ENCODE measurements around the gene CPLANE1.
"Not testable (repeated sequence)": the region's sequence is repeated elsewhere in the genome, so short reads cannot be mapped to it uniquely, and the experiment has no call there.

The CPLANE1 gene

DNA sequence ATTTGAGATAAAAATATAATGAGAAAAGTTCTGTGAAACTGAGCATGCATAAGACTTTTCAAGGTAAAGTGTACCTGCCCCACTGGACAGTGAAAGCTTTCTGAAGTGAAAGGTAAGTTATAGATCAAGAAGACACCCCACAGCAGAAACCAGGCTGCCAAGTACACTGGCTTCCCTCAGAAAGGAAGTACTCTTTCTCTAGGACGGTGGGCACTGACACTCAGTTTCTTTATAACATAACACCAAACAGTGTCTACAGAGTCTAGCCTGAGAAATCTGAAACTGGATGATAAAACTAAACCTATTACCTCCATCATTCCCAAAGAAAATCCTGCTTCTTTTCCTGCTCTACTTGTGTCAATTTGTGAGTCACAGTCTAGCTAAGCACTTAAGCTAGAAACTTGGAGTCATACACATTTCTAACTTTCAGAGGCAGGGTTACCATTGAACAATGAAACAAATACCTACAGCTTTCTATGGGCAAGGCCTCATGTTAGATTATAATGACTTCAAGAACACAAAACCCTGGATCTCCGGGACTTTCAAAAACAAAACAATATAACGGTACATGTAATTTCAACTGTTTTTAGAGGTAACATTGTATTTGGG is 136.7 kb downstream of the CPLANE1 start:
- DNase-seq = no peak

DNA sequence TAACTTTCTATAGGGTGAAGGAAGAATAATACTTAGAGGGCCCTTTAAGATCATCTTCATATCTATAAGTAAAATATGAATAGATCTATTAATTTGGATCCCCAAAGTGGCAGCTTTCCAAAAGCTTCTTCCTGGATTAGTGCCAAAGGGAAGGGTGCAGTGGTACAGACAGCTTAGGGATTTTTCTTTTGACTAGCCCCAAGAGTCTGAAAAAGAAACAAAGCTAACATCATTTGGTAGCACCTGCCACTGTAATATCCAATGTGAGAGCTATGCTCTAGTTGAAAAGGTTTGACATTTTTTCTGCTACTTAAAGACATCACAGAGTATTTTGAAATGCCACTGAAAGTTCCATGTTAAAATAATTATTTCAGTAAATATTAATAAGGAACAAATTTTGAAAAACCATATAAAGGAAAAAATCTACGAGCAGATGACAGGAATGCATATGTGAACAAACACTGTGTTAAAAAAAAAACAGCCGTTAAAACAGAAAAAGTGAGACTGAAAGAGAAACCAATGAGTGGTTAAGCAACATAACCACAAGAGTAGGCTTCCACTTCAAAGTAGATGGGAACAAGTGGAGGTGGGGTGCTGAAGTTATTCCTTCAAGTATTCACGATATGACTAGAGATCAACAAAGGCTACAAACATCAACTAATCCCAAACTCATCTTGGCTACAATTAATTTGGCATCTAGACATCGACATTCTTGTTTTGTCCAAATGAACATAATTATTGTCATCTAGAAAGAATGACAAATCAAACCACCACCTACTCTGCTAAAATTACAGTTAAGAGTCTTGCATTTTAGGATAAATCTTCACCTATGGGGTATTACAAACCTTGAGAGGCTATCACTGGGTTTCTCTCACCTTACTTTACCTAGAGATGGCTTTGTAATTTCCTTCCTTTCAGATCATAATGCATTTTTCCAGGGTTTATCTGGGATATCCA is 137.5 kb downstream of the CPLANE1 start:
- peak; percentile 48 for DNase-seq

DNA sequence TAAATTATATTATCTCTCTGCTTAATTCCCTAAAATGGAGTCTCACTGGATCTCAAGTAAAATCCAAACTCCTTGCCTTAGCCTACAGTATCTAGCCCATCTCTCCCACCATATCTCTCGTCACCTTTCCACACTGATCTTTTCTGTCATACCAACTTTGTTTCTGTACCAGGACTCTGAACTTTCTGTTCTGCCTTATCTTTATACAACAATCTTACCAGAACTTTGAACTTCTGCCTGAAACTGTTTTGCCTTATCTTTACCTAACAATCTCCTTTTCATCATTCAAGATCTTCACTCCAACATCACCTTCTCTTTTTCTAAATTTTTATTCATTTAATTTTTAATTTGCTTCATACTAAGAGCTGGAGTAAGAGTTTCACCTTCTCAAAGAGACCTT is 139.0 kb downstream of the CPLANE1 start:
- DNase-seq = no peak

DNA sequence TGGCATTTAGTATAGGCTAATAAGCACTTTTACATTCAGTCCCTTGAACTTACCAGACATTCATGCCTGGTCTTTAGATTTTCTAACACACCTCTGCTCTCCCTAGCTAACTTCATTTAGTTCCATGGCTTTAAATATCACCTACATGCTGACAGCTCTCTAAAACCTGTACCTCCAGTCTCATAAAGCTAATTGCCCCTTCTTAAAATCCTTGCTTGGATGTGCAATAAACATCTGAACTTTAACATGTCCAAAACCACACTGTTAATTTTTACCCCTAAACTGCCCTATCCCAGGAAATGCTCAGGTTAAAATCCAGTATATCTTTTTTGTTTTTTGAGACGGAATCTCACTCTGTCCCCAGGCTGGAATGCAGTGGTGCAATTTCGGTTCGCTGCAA is 139.8 kb downstream of the CPLANE1 start:
- no peak for DNase-seq

DNA sequence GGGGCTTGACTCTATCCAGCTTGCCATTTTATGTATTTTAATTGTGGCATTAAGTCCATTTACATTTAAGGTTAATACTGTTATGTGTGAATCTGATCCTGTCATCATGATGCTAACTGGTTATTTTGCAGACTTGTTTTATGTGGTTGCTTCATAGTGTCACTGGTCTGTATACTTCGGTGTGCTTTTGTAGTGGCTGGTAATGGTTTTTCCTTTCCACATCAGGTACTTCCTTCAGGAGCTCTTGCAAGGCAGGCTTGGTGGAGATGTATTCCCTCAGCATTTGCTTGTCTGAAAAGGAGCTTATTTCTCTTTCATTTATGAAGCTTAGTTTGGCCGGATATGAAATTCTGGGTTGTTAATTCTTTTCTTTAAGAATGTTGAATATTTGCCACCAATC is 145.9 kb downstream of the CPLANE1 start:
- no peak for DNase-seq

DNA sequence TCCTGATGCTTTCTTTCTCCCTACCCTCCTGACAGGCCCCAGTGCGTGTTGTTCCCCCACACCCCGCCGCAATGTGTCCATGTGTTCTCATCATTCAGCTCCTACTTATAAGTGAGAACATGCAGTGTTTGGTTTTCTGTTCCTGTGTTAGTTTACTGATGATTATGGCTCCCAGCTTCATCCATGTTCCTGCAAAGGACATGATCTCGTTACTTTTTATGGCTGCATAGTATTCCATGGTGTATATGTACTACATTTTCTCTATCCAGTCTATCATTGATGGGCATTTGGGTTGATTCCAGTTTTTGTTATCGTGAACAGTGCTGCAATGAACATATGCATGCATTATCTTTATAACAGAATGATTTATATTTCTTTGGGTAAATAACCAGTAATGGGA is 149.9 kb downstream of the CPLANE1 start:
- DNase-seq = not testable (repeated sequence)

DNA sequence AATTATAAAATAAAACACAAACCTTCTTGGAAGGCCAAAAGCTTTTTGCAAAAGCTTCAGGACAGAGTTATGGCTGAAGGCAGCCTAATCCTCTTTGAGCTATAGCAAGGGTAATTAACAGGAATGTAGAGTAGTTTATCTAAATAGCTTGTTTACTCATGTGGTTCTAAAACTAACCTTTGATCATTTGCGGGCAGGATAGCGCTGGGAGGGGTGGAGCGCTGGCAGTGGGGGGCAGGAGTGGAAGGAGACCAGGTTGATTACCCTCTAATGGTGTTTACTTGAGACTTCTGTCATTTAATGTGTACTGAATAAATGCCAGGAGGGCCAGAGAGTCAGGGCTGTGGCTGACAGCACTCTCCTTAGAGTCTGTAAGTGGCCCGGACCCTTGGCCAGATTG is 155.4 kb downstream of the CPLANE1 start:
- DNase-seq = not testable (repeated sequence)

DNA sequence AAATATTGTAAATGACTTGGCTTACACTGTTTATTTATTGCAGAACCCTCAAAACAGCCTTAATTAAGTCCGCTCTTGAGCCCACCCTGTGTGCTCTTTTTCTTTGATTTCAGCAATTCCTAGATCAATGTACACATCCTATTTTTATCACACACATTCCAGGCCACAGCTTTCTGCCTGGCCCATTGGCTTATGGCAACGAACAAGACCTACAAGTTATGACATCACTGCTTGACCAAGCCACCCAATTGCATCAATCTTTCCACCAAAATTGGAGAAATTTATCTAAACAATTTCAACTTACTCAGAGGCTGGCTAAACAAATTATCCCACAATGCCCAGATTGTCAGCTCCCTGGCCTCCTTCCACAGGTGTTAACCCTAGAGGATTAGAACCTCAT is 158.4 kb downstream of the CPLANE1 start:
- no peak for DNase-seq

DNA sequence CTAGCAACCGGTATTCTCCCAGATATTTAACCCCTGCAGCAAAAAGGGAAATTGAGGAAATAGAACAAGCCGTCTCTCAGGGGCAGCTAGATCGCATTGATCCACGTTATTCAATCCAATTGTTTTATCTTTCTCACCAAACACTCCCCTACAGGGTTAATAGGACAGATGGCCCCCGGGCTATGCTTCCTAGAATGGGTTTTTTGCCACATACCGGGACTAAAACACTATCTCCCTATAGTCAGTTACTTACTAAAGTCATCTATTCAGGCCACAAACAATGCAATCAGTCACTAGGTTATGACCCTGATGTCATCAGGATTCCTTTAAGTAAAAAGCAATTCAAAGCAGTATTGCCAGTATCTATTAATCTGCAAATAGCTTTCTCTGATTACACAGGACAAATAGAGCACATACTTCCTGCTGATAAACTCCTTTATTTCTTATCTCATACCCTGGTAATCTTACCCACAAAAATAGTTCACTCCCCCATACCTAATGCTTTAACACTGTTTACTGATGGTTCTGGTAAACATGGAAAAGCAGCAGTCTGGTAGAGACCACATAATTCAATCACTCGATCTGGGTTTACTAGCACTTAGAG is 159.0 kb downstream of the CPLANE1 start:
- DNase-seq = no peak

DNA sequence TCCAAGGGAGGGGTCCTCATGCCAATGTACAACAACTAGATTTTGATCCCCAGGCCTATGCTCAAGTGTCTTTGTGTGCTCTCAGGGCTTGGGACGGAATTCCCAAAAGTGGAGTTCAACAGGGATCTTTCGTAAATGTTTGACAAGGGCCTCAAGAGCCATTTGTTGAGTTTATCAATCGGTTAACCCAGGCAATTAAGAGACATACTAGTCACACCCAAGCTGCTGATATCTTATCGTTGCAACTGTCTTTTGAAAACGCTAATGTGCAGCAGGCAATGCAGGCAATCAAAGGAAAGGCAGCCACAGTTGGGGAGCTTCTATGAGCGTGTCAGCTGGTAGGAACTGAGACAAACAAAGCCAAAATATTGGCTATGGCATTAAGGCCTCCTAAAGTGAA is 161.2 kb downstream of the CPLANE1 start:
- no peak for DNase-seq

DNA sequence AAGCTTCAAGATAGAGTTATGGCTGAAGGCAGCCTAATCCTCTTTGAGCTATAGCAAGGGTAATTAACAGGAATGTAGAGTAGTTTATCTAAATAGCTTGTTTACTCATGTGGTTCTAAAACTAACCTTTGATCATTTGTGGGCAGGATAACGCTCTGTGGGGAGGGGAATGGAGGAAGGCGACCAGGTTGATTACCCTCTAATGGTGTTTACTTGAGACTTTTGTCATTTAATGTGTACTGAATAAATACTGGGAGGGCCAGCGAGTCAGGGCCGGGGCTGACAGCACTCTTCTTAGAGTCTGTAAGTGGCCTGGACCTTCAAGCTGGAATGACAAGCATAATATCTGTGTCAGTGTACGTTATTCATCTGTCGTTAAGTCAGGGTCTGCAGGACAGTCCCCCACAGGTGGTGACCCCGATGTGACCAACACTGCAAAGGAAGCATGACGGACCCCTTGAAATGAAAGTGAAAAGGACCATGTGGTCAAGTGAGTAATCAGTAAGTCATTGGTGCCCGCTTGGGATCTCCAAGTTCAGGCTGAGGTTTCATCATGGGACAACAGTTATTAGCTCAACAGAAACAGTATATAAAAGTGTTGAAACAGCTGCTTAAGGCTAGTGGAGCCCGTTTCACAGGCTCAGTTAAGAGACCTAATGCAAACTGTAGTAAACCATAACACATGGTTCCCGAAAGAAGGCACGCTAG is 162.6 kb downstream of the CPLANE1 start:
- no peak for DNase-seq

DNA sequence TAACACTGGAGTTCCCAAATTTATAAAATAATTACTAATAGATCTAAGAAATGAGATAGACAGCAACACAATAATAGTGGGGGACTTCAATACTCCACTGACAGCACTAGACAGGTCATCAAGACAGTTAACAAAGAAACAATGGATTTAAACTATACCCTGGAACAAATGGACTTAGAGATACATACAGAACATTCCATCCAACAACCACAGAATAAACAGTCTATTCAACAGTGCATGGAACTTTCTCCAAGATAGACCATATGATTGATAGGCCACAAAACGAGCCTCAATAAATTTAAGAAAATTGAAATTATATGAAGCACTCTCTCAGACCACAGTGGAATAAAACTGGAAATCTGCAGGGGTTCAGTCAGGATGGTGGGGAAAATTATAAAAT is 163.2 kb downstream of the CPLANE1 start:
- not testable (repeated sequence) for DNase-seq

DNA sequence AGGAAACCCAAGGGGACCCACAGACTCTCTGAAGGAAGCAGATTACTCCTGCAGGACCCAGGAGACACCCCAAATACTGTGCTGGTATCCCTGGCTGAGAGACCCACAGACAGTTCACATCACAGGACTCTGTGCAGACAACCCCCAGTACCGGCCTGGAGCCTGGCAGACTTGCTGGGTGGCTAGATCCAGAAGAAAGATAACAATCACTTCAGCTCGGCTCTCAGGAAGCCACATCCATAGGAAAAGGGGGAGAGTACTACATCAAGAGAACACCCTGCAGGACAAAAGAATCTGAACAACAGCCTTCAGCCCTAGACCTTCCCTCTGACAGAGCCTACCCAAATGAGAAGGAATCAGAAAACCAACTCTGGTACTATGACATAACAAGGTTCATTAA is 166.2 kb downstream of the CPLANE1 start:
- not testable (repeated sequence) for DNase-seq

DNA sequence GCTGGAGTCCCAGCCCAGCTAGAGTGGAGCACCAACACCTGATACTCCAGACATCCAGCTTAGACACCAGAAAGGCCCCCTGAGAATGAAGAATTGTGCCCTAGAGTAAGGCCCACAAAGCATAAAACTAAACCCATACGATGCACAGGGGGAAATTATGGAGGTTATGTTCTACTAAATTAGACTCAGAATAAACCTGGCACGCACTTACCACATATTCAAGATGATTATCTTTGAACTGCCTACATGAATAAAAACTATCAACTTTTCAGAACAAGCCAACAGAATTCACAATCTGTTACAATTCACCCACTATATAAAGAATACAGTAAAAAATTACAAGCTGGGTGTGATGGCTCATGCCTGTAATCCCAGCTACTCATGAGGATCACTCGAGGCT is 168.5 kb downstream of the CPLANE1 start:
- no peak for DNase-seq

DNA sequence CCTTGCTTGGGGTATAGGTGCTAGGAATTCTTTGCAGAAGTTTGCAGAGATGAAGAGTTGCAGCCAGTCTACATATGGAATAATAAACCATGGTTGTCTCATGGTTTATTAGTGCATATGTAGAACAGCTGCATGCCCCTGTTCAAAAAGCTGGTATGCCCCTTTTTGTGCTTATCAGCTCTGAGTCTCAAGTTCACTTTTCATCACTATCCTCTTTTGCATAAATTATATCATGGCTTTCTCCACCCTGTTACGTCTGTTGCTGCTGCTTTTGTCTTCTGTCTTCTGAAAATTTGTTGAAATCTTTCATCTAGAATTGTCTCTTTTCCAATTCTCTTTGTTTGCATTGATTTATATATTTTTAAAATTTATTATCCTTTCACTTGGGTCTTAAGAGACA is 172.0 kb downstream of the CPLANE1 start:
- no peak for DNase-seq

DNA sequence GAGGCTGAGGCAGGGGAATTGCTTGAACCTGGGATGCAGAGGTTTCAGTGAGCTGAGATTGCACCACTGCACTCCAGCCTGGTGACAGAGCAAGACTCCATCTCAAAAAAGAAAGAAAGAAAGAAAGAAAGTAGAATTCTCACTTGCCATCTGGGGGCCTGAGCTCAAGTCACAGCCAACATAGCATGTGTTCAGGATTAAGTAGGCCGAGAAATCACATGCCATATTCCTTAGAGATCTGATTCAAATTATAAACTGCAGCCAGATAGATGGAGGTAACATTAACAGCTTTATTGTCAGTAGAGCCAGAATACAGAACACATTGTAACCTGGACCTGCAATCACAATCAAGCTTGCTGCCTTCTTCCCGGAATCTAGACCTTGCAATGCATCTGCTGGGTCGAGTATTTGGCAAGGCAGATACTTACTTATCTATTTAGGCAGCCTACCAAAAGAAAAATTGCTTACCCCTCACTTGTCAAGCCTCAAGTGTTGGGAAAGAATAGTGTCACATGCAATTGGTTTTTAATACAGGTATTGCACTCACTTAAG is 173.7 kb downstream of the CPLANE1 start:
- no peak for DNase-seq

DNA sequence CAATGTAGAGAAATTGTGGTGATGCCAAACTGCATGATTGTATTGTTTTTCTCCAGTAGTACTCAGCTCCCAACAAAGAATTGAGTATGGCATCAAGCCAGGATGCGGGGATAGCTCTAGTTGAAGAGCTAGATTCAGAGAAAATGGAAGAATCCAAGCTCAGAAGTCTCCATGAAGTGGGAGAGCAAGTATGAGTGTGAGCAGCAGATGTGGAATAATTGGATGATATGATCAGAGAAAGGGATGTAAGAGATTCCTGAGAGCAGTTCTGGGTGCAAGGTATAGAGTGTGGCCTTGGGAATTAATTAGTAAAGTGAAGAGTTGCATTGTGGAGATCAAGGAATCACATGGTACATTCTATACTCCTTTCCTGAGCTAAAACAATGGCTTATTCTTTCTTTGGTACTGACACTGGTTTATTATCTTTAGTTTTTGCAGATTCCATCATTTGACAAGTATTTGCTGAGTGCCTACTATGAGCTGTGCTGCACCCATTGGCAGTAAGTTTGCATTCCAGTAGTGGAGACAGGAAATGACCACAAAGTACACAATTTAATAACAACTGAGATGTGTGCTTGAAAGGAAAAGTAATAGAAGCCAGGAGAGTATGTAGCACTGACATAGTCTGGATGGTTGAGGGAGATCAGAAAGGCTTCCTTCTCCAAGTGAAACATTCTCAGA is 177.1 kb downstream of the CPLANE1 start:
- no peak for DNase-seq

DNA sequence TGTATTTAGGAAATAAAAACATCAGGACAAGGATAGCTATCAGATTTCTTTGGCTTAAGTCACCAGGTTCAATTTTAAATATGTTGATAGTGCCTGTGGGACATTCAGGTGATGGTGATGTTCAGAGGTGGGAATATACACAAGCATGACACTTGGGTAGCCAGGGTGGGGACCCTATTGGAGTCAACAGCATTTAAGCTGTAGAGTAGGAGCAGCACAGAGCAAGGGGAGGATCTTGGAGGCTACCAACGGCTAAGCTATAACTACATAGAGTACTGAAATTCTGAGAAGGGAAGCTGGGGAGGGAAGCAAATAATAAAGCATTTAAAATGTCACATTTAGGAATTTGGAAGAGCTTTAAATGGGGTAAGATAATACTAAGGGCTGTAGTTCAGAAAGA is 177.7 kb downstream of the CPLANE1 start:
- DNase-seq = no peak

DNA sequence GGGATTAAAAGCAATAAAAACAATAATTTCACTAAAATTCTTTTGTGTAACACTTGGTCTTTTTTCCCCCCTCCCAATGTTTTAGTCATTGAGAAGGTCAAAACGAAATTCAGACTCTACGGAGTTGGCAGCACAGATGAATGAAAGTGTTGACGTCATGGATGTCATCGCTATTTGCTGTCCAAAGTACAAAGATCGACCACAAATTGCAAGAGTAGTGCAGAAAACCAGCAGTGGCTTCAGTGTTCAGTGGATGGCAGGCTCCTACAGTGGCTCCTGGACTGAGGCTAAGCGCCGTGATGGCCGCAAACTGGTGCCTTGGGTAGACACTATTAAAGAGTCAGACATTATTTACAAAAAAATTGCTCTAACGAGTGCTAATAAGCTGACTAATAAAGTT is 184.7 kb downstream of the CPLANE1 start:
- no peak for DNase-seq

DNA sequence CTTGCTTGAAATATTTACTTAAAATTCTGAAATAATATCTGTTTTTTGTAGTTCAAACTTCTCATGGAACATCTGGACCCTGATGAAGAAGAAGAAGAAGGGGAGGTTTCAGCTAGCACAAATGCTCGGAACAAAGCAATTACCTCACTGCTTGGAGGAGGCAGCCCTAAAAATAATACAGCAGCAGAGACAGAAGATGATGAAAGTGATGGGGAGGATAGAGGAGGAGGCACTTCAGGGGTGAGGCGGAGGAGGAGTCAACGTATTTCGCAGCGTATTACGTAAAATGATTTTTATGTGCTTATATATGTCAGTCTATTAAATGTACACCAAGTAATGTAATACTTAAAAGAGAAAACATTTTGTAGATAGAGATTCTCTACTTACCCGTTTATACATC is 185.4 kb downstream of the CPLANE1 start:
- DNase-seq = no peak

DNA sequence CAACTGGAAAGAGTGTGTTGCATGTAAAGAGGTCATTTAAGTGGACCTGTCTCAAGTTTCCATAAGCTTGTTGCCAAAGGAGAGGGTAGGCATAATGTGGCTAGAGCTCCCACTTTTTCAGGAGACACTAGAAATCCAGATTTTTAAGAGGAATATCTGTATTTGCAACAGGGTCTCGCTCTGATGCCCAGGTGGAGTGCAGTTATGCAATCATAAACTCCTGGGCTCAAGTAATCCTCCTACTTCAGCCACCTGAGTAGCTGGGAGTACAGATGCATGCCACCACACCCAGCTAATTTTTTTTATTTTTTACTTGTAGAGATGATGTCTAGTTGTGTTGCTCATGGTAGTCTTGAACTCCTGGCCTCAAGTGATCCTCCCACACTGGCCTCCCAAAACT is 189.1 kb downstream of the CPLANE1 start:
- no peak for DNase-seq

DNA sequence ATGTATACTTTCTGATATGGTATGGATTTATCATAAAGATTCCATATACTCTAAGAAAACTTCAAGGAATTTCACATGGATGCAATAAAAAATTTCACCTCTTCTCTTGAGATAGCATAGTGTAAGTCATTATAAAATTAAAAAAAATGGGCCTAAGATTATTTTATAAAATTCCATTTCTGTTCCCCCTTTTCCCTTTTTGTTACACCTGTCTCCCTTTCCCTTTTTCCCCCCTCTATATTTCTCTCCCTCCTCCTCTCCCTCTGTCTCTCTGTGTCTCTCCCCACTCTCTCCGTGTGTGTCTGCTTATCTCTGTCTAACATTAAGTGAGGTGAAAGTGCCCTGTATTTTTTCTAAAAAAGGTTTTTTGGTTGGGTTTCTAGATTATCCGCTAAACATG is 192.4 kb downstream of the CPLANE1 start:
- no peak for DNase-seq

Data from CD4-positive, alpha-beta T cell treated with Interleukin-10 for 1 hour (primary cell).